WTC11 (cell line): Measurements from ENCODE around the gene SLC35D1. TPM values are rescaled to one million over a fixed set of nuclear protein-coding genes. Genes with fewer than 3 reads are reported as not detected.

Source experiments
- ATAC-seq: fragments of 200-7000 bp; cut with Tn5 transposase; 2 replicates; pipeline ENCODE4 v1.10.0; 2021; ENCODE audit warnings: mild to moderate bottlenecking, moderate library complexity
- CTCF ChIA-PET: fragments of 300-600 bp; sonication (Branson Sonifier 250); formaldehyde crosslinking; loops from one replicate; lab custom pipeline; 2021; ENCODE audit warnings: antibody characterized with exemption; lab: Charles Lee
- POLR2A ChIA-PET: fragments of 350-600 bp; sonication (Branson Sonifier 250); formaldehyde crosslinking; loops from one replicate; lab custom pipeline; 2021; ENCODE audit warnings: antibody characterized with exemption; lab: Charles Lee
- DNase-seq: peaks from one replicate; pipeline ENCODE4 v3.0.0; 2021; ENCODE audit warnings: low spot score
- H3K27ac Mint-ChIP-seq: 2 replicates; pipeline ENCODE4 v1.8.0; 2021; ENCODE audit warnings: mixed read lengths
- H3K27me3 Mint-ChIP-seq: 2 replicates; pipeline ENCODE4 v1.8.0; 2021; ENCODE audit warnings: low read depth, mild to moderate bottlenecking, moderate library complexity, mixed read lengths
- H3K36me3 Mint-ChIP-seq: 2 replicates; pipeline ENCODE4 v1.8.0; 2021; ENCODE audit warnings: mixed read lengths
- H3K4me1 Mint-ChIP-seq: 2 replicates; pipeline ENCODE4 v1.8.0; 2022; ENCODE audit warnings: mixed read lengths
- H3K4me3 Mint-ChIP-seq: 2 replicates; pipeline ENCODE4 v1.8.0; 2021; ENCODE audit warnings: mild to moderate bottlenecking, moderate library complexity, mixed read lengths
- H3K9me3 Mint-ChIP-seq: 2 replicates; pipeline ENCODE4 v1.8.0; 2021; ENCODE audit warnings: mixed read lengths
- ELF4 ChIP-seq: sonication (generic); formaldehyde crosslinking; IDR thresholded peaks from 2 replicates; pipeline ENCODE4 v1.8.1; 2022; ENCODE audit warnings: low read depth, mild to moderate bottlenecking, moderate library complexity, missing genetic modification reagents
- FOXJ3 ChIP-seq: sonication (generic); formaldehyde crosslinking; IDR thresholded peaks from 2 replicates; pipeline ENCODE4 v1.9.0; 2021; ENCODE audit warnings: missing genetic modification reagents, mild to moderate bottlenecking, borderline replicate concordance
- FOXK1 ChIP-seq: sonication (generic); formaldehyde crosslinking; IDR thresholded peaks from 2 replicates; pipeline ENCODE4 v1.8.0; 2022; ENCODE audit warnings: mild to moderate bottlenecking, moderate library complexity, missing genetic modification reagents
- FOXP4 ChIP-seq: sonication (generic); formaldehyde crosslinking; IDR thresholded peaks from 2 replicates; pipeline ENCODE4 v1.8.0; 2022; ENCODE audit warnings: mild to moderate bottlenecking, missing genetic modification reagents
- GABPB1 ChIP-seq: sonication (generic); formaldehyde crosslinking; IDR thresholded peaks from 2 replicates; pipeline ENCODE4 v1.8.1; 2023; ENCODE audit warnings: mild to moderate bottlenecking, missing genetic modification reagents
- GTF2I ChIP-seq: fragments of 250-450 bp; sonication (Bioruptor Pico); conservative IDR thresholded peaks from 2 replicates; pipeline ENCODE4 v1.4.0; 2021; ENCODE audit warnings: mild to moderate bottlenecking
- NFATC4 ChIP-seq: fragments of 250-450 bp; sonication (Bioruptor Pico); IDR thresholded peaks from 2 replicates; pipeline ENCODE4 v1.9.0; 2021; ENCODE audit warnings: mild to moderate bottlenecking
- NFE2L1 ChIP-seq: sonication (generic); formaldehyde crosslinking; IDR thresholded peaks from 2 replicates; pipeline ENCODE4 v1.8.1; 2023; ENCODE audit warnings: missing genetic modification reagents
- NFYB ChIP-seq: sonication (generic); formaldehyde crosslinking; conservative IDR thresholded peaks from 2 replicates; pipeline ENCODE4 v1.8.0; 2022; ENCODE audit warnings: low read depth, missing genetic modification reagents
- PRRX2 ChIP-seq: fragments of 250-450 bp; sonication (Bioruptor Pico); IDR thresholded peaks from 2 replicates; pipeline ENCODE4 v1.8.0; 2021; ENCODE audit warnings: mild to moderate bottlenecking
- TEAD1 ChIP-seq: sonication (generic); formaldehyde crosslinking; IDR thresholded peaks from 2 replicates; pipeline ENCODE4 v1.8.0; 2022; ENCODE audit warnings: mild to moderate bottlenecking, missing genetic modification reagents
- ZBTB21 ChIP-seq: sonication (generic); formaldehyde crosslinking; IDR thresholded peaks from 2 replicates; pipeline ENCODE4 v1.8.1; 2023; ENCODE audit warnings: mild to moderate bottlenecking, missing genetic modification reagents, borderline replicate concordance
- ZBTB43 ChIP-seq: sonication (generic); formaldehyde crosslinking; IDR thresholded peaks from 2 replicates; pipeline ENCODE4 v1.8.1; 2023; ENCODE audit warnings: mild to moderate bottlenecking, missing genetic modification reagents
- ZNF423 ChIP-seq: fragments of 250-450 bp; sonication (Bioruptor Pico); IDR thresholded peaks from 2 replicates; pipeline ENCODE4 v2.1.2; 2022; ENCODE audit warnings: mild to moderate bottlenecking, moderate library complexity
- total RNA-seq: library from RNA; stranded (reverse); gene quantifications from 3 replicates; pipeline ENCODE4 v1.2.3, GENCODE V29; 2021
- TF ChIP-seq, protein P1 (sequence below): sonication (generic); formaldehyde crosslinking; IDR thresholded peaks from 2 replicates; pipeline ENCODE4 v1.8.1; 2023; ENCODE audit warnings: mild to moderate bottlenecking, missing genetic modification reagents, borderline replicate concordance
- TF ChIP-seq, protein P2 (sequence below): sonication (generic); formaldehyde crosslinking; IDR thresholded peaks from 2 replicates; pipeline ENCODE4 v1.8.1; 2022; ENCODE audit warnings: missing genetic modification reagents, borderline replicate concordance
- TF ChIP-seq, protein P3 (sequence below): sonication (generic); formaldehyde crosslinking; IDR thresholded peaks from 2 replicates; pipeline ENCODE4 v1.8.1; 2023; ENCODE audit warnings: mild to moderate bottlenecking, missing genetic modification reagents, moderate library complexity
- TF ChIP-seq, protein P4 (sequence below): fragments of 250-450 bp; sonication (Bioruptor Pico); IDR thresholded peaks from 2 replicates; pipeline ENCODE4 v1.9.0; 2021; ENCODE audit warnings: mild to moderate bottlenecking
- TF ChIP-seq, protein P5 (sequence below): fragments of 250-450 bp; sonication (Bioruptor Pico); IDR thresholded peaks from 2 replicates; pipeline ENCODE4 v1.9.0; 2021; ENCODE audit warnings: moderate library complexity, mild to moderate bottlenecking, inconsistent platforms, borderline replicate concordance

Gene SLC35D1
- total RNA-seq, 1 experiment from 2014 or later, result 2.4 TPM

- H3K36me3 Mint-ChIP-seq, result no peaks in the 10 kb centered on the region
- TF ChIP-seq, protein P1, sequence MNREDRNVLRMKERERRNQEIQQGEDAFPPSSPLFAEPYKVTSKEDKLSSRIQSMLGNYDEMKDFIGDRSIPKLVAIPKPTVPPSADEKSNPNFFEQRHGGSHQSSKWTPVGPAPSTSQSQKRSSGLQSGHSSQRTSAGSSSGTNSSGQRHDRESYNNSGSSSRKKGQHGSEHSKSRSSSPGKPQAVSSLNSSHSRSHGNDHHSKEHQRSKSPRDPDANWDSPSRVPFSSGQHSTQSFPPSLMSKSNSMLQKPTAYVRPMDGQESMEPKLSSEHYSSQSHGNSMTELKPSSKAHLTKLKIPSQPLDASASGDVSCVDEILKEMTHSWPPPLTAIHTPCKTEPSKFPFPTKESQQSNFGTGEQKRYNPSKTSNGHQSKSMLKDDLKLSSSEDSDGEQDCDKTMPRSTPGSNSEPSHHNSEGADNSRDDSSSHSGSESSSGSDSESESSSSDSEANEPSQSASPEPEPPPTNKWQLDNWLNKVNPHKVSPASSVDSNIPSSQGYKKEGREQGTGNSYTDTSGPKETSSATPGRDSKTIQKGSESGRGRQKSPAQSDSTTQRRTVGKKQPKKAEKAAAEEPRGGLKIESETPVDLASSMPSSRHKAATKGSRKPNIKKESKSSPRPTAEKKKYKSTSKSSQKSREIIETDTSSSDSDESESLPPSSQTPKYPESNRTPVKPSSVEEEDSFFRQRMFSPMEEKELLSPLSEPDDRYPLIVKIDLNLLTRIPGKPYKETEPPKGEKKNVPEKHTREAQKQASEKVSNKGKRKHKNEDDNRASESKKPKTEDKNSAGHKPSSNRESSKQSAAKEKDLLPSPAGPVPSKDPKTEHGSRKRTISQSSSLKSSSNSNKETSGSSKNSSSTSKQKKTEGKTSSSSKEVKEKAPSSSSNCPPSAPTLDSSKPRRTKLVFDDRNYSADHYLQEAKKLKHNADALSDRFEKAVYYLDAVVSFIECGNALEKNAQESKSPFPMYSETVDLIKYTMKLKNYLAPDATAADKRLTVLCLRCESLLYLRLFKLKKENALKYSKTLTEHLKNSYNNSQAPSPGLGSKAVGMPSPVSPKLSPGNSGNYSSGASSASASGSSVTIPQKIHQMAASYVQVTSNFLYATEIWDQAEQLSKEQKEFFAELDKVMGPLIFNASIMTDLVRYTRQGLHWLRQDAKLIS (CRISPR knock-in tag), result no peak
- TF ChIP-seq ZBTB21 (no peak), PRRX2 (CRISPR knock-in tag) (no peak), NFATC4 (no peak), ZNF423 (CRISPR knock-in tag) (no peak), NFE2L1 (CRISPR knock-in tag) (no peak), FOXK1 (no peak), GTF2I (CRISPR knock-in tag) (no peak)
- TF ChIP-seq, all 79 proteins: peak for 0
- no peaks in the 10 kb centered on the region for H3K9me3 Mint-ChIP-seq
- no peaks in the 10 kb centered on the region for H3K27me3 Mint-ChIP-seq
- no peak for ATAC-seq
- CTCF ChIA-PET, result interaction anchor here (0.6 to 1.5 kb wide), 6 partner anchors 13 to 511 kb away, joined by 3 to 5 read pairs (median 3); partner anchors contain the start of gene C1orf141
- no peak for DNase-seq
- H3K27ac Mint-ChIP-seq, result 0 out of 2 replicates have a peak overlapping the region, but pooled peaks have one; percentile 7
- H3K4me1 Mint-ChIP-seq, result no peaks in the 10 kb centered on the region
- POLR2A ChIA-PET, result interaction anchor here (0.5 to 1.6 kb wide), 2 partner anchors 52 to 133 kb away, joined by 3 to 6 read pairs; partner anchors contain the start of genes C1orf141 and SLC35D1
- H3K4me3 Mint-ChIP-seq, result no peak overlapping the region
These were observed 52.1 kb downstream of the SLC35D1 start for GRCh38 chr1:67001682-67002425.

DNA sequence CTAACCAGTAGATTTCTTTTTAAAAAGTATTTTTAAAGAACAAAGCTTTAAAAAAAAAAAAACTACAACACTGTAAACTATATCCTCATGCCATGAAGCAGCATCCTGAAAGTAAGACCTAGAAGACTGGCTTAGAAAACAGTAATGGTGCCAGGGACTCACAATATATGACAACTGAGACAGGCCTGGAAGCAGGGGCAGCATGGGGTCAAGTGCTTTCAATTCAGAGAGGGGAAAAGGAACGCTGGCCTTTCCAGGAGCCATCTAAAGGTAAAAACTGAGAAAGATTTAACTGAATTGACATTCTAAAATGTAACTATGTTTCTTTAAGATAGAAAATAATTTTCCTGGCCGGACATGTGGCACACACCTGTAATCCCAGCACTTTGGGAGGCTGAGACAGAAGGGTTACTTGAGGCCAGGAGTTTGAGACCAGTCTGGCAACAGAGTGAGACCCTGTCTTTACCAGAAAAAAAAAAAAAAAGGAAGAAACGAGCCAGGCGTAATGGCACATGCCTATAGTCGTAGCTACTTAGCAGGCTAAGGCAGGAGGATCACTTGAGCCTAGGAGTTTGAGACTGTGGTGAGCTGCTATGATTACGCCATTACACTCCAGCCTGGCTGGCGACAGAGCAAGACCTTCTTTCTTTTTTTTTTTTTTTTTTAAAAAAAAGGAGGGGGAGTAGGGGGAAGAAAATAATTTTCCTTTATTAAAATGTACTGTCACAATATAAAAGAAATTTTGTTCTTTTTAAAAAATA is 54.1 kb downstream of the SLC35D1 start:
- H3K4me3 Mint-ChIP-seq, result no peak overlapping the region
- DNase-seq (no peak), ATAC-seq (peak; percentile 53)
- H3K36me3 Mint-ChIP-seq, result no peaks in the 10 kb centered on the region
- H3K27ac Mint-ChIP-seq, result 0 out of 2 replicates have a peak overlapping the region, but pooled peaks have one; percentile 78
- no peaks in the 10 kb centered on the region for H3K27me3 Mint-ChIP-seq
- no peaks in the 10 kb centered on the region for H3K4me1 Mint-ChIP-seq
- H3K9me3 Mint-ChIP-seq, result no peaks in the 10 kb centered on the region
- ChIA-PET POLR2A (interaction anchor here (0.7 kb wide), 2 partner anchors 10 to 54 kb away, joined by 3 to 5 read pairs; partner anchors contain the start of gene SLC35D1), CTCF (interaction anchor here (1.0 to 1.9 kb wide), 2 partner anchors 150 to 212 kb away, joined by 6 read pairs; no protein-coding TSS in a partner anchor)
- TF ChIP-seq TEAD1 (CRISPR knock-in tag) (no peak), FOXJ3 (CRISPR knock-in tag) (no peak), FOXK1 (no peak), GABPB1 (CRISPR knock-in tag) (no peak), ZBTB43 (CRISPR knock-in tag) (no peak), ELF4 (no peak), FOXP4 (no peak), NFYB (no peak)
- TF ChIP-seq, protein P2, sequence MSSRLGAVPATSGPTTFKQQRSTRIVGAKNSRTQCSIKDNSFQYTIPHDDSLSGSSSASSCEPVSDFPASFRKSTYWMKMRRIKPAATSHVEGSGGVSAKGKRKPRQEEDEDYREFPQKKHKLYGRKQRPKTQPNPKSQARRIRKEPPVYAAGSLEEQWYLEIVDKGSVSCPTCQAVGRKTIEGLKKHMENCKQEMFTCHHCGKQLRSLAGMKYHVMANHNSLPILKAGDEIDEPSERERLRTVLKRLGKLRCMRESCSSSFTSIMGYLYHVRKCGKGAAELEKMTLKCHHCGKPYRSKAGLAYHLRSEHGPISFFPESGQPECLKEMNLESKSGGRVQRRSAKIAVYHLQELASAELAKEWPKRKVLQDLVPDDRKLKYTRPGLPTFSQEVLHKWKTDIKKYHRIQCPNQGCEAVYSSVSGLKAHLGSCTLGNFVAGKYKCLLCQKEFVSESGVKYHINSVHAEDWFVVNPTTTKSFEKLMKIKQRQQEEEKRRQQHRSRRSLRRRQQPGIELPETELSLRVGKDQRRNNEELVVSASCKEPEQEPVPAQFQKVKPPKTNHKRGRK (CRISPR knock-in tag), result no peak
- TF ChIP-seq, protein P3, sequence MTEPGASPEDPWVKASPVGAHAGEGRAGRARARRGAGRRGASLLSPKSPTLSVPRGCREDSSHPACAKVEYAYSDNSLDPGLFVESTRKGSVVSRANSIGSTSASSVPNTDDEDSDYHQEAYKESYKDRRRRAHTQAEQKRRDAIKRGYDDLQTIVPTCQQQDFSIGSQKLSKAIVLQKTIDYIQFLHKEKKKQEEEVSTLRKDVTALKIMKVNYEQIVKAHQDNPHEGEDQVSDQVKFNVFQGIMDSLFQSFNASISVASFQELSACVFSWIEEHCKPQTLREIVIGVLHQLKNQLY (CRISPR knock-in tag), result no peak
- TF ChIP-seq, protein P4, sequence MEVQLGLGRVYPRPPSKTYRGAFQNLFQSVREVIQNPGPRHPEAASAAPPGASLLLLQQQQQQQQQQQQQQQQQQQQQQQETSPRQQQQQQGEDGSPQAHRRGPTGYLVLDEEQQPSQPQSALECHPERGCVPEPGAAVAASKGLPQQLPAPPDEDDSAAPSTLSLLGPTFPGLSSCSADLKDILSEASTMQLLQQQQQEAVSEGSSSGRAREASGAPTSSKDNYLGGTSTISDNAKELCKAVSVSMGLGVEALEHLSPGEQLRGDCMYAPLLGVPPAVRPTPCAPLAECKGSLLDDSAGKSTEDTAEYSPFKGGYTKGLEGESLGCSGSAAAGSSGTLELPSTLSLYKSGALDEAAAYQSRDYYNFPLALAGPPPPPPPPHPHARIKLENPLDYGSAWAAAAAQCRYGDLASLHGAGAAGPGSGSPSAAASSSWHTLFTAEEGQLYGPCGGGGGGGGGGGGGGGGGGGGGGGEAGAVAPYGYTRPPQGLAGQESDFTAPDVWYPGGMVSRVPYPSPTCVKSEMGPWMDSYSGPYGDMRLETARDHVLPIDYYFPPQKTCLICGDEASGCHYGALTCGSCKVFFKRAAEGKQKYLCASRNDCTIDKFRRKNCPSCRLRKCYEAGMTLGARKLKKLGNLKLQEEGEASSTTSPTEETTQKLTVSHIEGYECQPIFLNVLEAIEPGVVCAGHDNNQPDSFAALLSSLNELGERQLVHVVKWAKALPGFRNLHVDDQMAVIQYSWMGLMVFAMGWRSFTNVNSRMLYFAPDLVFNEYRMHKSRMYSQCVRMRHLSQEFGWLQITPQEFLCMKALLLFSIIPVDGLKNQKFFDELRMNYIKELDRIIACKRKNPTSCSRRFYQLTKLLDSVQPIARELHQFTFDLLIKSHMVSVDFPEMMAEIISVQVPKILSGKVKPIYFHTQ, result no peak
- TF ChIP-seq, protein P5, sequence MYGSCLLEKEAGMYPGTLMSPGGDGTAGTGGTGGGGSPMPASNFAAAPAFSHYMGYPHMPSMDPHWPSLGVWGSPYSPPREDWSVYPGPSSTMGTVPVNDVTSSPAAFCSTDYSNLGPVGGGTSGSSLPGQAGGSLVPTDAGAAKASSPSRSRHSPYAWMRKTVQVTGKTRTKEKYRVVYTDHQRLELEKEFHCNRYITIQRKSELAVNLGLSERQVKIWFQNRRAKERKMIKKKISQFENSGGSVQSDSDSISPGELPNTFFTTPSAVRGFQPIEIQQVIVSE (CRISPR knock-in tag), result no peak
